Gastrocnemius medialis (tissue), 4 donors: ENCODE measurements around the gene PWP2.

Experiments
- CTCF ChIP-seq, 5 experiments: fragments of 450-650 bp in 3 of 5; fragments of 200-600 bp in 2 of 5; sonication (generic) in 2 of 5; IDR thresholded peaks in 4 of 5; conservative IDR thresholded peaks in 1 of 5; 1 replicate in 4 of 5; 2 replicates in 1 of 5; pipeline ENCODE4 v1.5.1; 2016 to 2019; ENCODE audit warnings: antibody characterized with exemption in 5 of 5, mild to moderate bottlenecking in 3 of 5, moderate library complexity in 3 of 5
- POLR2A ChIP-seq, 2 donors: fragments of 450-650 bp; IDR thresholded peaks; one replicate each; pipeline ENCODE4 v1.6.1; 2017; ENCODE audit warnings: antibody characterized with exemption in 2 of 2, mild to moderate bottlenecking in 2 of 2, moderate library complexity in 2 of 2

GRCh38 chr21:44094832-44095231 lies 12.4 kb upstream of the PWP2 start:
- TF ChIP-seq POLR2A (IDR thresholded peaks at IDR 0.05), result no peak
- TF ChIP-seq CTCF (IDR thresholded peaks at IDR 0.05 in 4 of 5, conservative IDR thresholded peaks at IDR 0.05 in 1 of 5), result no peak
